GM19193 (cell line): ENCODE results near the gene FAM222A.

Source experiments
- POLR2A ChIP-seq: IDR thresholded peaks from 4 replicates; pipeline ENCODE4 v1.6.1; 2011; ENCODE audit not compliant: insufficient read depth, insufficient read length; ENCODE audit errors: extremely low read depth

The FAM222A gene

GRCh38 chr12:109762071-109762672 is 48.5 kb downstream of the FAM222A start:
- no peak for TF ChIP-seq POLR2A

- no peak for TF ChIP-seq POLR2A
These were observed 49.1 kb downstream of the FAM222A start for GRCh38 chr12:109762673-109763191.

- TF ChIP-seq POLR2A = no peak
These were observed 49.7 kb downstream of the FAM222A start for GRCh38 chr12:109763201-109763841.

- no peak for TF ChIP-seq POLR2A
These were observed 50.5 kb downstream of the FAM222A start for GRCh38 chr12:109764123-109764522.

- no peak for TF ChIP-seq POLR2A
These were observed 51.3 kb downstream of the FAM222A start for GRCh38 chr12:109764776-109765445.

- TF ChIP-seq POLR2A = no peak
These were observed 51.8 kb downstream of the FAM222A start for GRCh38 chr12:109765446-109765810.

GRCh38 chr12:109766251-109766778 is 52.7 kb downstream of the FAM222A start:
- TF ChIP-seq POLR2A = no peak

- no peak for TF ChIP-seq POLR2A
These were observed 53.8 kb downstream of the FAM222A start for GRCh38 chr12:109767456-109767855.

GRCh38 chr12:109767991-109768900 is 54.6 kb downstream of the FAM222A start:
- TF ChIP-seq POLR2A = no peak

- no peak for TF ChIP-seq POLR2A
These were observed 55.5 kb downstream of the FAM222A start for GRCh38 chr12:109768901-109769670.

GRCh38 chr12:109770104-109770860 is 56.7 kb downstream of the FAM222A start:
- no peak for TF ChIP-seq POLR2A

GRCh38 chr12:109770861-109771670 is 57.4 kb downstream of the FAM222A start:
- no peak for TF ChIP-seq POLR2A

GRCh38 chr12:109771746-109772621 is 58.4 kb downstream of the FAM222A start:
- no peak for TF ChIP-seq POLR2A
